GM21360 (cell line): ENCODE results near the gene EFCAB6.

Source experiments
- ATAC-seq: cut with Tn5 transposase; IDR thresholded peaks from one replicate; pipeline ENCODE4 v1.9.1; 2021; ENCODE audit warnings: mild to moderate bottlenecking, moderate library complexity; ENCODE audit not compliant: unreplicated experiment

EFCAB6 gene

GRCh38 chr22:43510281-43511070 lies 301.6 kb downstream of the EFCAB6 start:
- no peak for ATAC-seq

- no peak for ATAC-seq
Measured at GRCh38 chr22:43509337-43509736, 302.8 kb downstream of the EFCAB6 start.

GRCh38 chr22:43508489-43508888 lies 303.6 kb downstream of the EFCAB6 start:
- no peak for ATAC-seq

GRCh38 chr22:43507235-43507634 lies 304.9 kb downstream of the EFCAB6 start:
- ATAC-seq, result no peak

GRCh38 chr22:43506487-43506886 lies 305.6 kb downstream of the EFCAB6 start:
- ATAC-seq, result no peak

GRCh38 chr22:43505896-43506295 lies 306.2 kb downstream of the EFCAB6 start:
- ATAC-seq, result no peak

- ATAC-seq, result no peak
Measured at GRCh38 chr22:43505423-43505822, 306.7 kb downstream of the EFCAB6 start.

GRCh38 chr22:43504666-43505261 lies 307.3 kb downstream of the EFCAB6 start:
- no peak for ATAC-seq

- ATAC-seq, result no peak
Measured at GRCh38 chr22:43504068-43504467, 308.0 kb downstream of the EFCAB6 start.

GRCh38 chr22:43502306-43502874 lies 309.7 kb downstream of the EFCAB6 start:
- ATAC-seq, result no peak

GRCh38 chr22:43501878-43502277 lies 310.2 kb downstream of the EFCAB6 start:
- ATAC-seq, result no peak

GRCh38 chr22:43500792-43501785 lies 311.0 kb downstream of the EFCAB6 start:
- no peak for ATAC-seq

GRCh38 chr22:43498856-43499253 lies 313.2 kb downstream of the EFCAB6 start:
- no peak for ATAC-seq

- ATAC-seq, result no peak
Measured at GRCh38 chr22:43497956-43498855, 313.9 kb downstream of the EFCAB6 start.

- ATAC-seq, result no peak
Measured at GRCh38 chr22:43493297-43493696, 318.8 kb downstream of the EFCAB6 start.

GRCh38 chr22:43491737-43492136 lies 320.4 kb downstream of the EFCAB6 start:
- no peak for ATAC-seq

GRCh38 chr22:43491177-43491576 lies 320.9 kb downstream of the EFCAB6 start:
- no peak for ATAC-seq

GRCh38 chr22:43490311-43490710 lies 321.8 kb downstream of the EFCAB6 start:
- ATAC-seq, result no peak

- no peak for ATAC-seq
Measured at GRCh38 chr22:43488937-43489336, 323.2 kb downstream of the EFCAB6 start.
